Naive thymus-derived CD4-positive, alpha-beta T cell (primary cell): Measurements from ENCODE around the gene RERE. TPM values are rescaled to one million over a fixed set of nuclear protein-coding genes. Genes with fewer than 3 reads are reported as not detected.
A peak's percentile ranks its signal among the peaks of the same experiment; 100 is the strongest.

Source experiments
- ATAC-seq: fragments of 150-1000 bp; cut with Tn5 transposase; 2 replicates; pipeline ENCODE4 v1.10.0; 2021; ENCODE audit warnings: mild to moderate bottlenecking, moderate library complexity
- CTCF ChIA-PET: fragments of 350-600 bp; sonication (Branson Sonifier 250); formaldehyde crosslinking; loops from one replicate; lab custom pipeline; 2021; ENCODE audit warnings: antibody characterized with exemption; lab: Charles Lee
- POLR2A ChIA-PET: fragments of 350-600 bp; sonication (Branson Sonifier 250); formaldehyde crosslinking; loops from one replicate; lab custom pipeline; 2021; ENCODE audit warnings: antibody characterized with exemption, inconsistent platforms; lab: Charles Lee
- DNase-seq, 9 donors: peaks; one replicate each; pipeline versions ENCODE4 v3.0.0 to v3.0.0-alpha.2; 2020 to 2022; ENCODE audit warnings: mixed read lengths in 1 of 9
- H3K27ac ChIP-seq: one replicate; pipeline ENCODE4 v1.7.0; 2013; ENCODE audit warnings: mild to moderate bottlenecking, low read depth, low read length, moderate library complexity
- H3K27me3 ChIP-seq, 2 donors: one replicate each; pipeline ENCODE4 v1.7.0; 2013; ENCODE audit warnings: low read length in 2 of 2, mild to moderate bottlenecking in 2 of 2, moderate library complexity in 2 of 2; ENCODE audit not compliant: control insufficient read depth in 2 of 2, insufficient read depth in 2 of 2
- H3K36me3 ChIP-seq, 3 experiments: 1 replicate in 2 of 3; 2 replicates in 1 of 3; pipeline ENCODE4 v1.7.0; 2013; ENCODE audit warnings: low read length in 3 of 3, mild to moderate bottlenecking in 3 of 3, moderate library complexity in 1 of 3; ENCODE audit not compliant: insufficient read depth in 3 of 3, control insufficient read depth in 2 of 3
- H3K4me1 ChIP-seq, 2 donors: one replicate each; pipeline ENCODE4 v1.7.0; 2013; ENCODE audit warnings: low read length in 2 of 2, mild to moderate bottlenecking in 2 of 2, moderate library complexity in 1 of 2; ENCODE audit not compliant: control insufficient read depth in 2 of 2, insufficient read depth in 2 of 2
- H3K4me3 ChIP-seq: 2 replicates; pipeline ENCODE4 v1.7.0; 2013; ENCODE audit warnings: mild to moderate bottlenecking, low read length
- H3K9me3 ChIP-seq, 3 experiments: 1 replicate in 2 of 3; 2 replicates in 1 of 3; pipeline ENCODE4 v1.7.0; 2013; ENCODE audit warnings: low read length in 3 of 3; ENCODE audit not compliant: control insufficient read depth in 2 of 3
- H3K27ac Mint-ChIP-seq, 9 donors: one replicate each; pipeline ENCODE4 v1.8.0; 2020 to 2022; ENCODE audit warnings: mixed read lengths in 9 of 9, mild to moderate bottlenecking in 8 of 9, moderate library complexity in 5 of 9, inconsistent platforms in 2 of 9
- H3K27me3 Mint-ChIP-seq, 5 donors: one replicate each; pipeline ENCODE4 v1.8.0; 2021 to 2022; ENCODE audit warnings: mixed read lengths in 5 of 5, mild to moderate bottlenecking in 1 of 5
- H3K36me3 Mint-ChIP-seq, 5 donors: one replicate each; pipeline ENCODE4 v1.8.0; 2020 to 2022; ENCODE audit warnings: mixed read lengths in 5 of 5, mild to moderate bottlenecking in 3 of 5, inconsistent platforms in 1 of 5
- H3K4me1 Mint-ChIP-seq, 7 donors: one replicate each; pipeline ENCODE4 v1.8.0; 2020 to 2022; ENCODE audit warnings: mixed read lengths in 7 of 7, mild to moderate bottlenecking in 3 of 7, inconsistent platforms in 1 of 7
- H3K4me3 Mint-ChIP-seq, 10 donors: one replicate each; pipeline ENCODE4 v1.8.0; 2020 to 2022; ENCODE audit warnings: mild to moderate bottlenecking in 10 of 10, mixed read lengths in 10 of 10, moderate library complexity in 6 of 10, inconsistent platforms in 2 of 10
- H3K9me3 Mint-ChIP-seq, 11 donors: one replicate each; pipeline ENCODE4 v1.8.0; 2020 to 2022; ENCODE audit warnings: mixed read lengths in 11 of 11, mild to moderate bottlenecking in 4 of 11, inconsistent platforms in 1 of 11, moderate library complexity in 1 of 11
- intact Hi-C, 2 donors: fragments of 100-400 bp; cut with micrococcal nuclease; formaldehyde crosslinking; loops; one replicate each; pipeline ENCODE4 v1.15.1; 2023
- polyA plus RNA-seq, 2 donors: library from polyadenylated mRNA; unstranded; fragments of 300-500 nt; fragmentation: Illumina TruSeq; gene quantifications; one replicate each; pipeline ENCODE4 v1.2.3, GENCODE V29; 2021
- total RNA-seq, 6 experiments: library from RNA in 5 of 6; stranded (reverse) in 5 of 6; gene quantifications; 1 replicate in 5 of 6; 2 replicates in 1 of 6; pipeline ENCODE4 v1.2.3 and lab custom pipeline; 2021 to 2026

Gene RERE
- total and polyA plus RNA-seq, 7 experiments from 2014 or later = 7.3 to 114 (median 106) TPM

- POLR2A ChIA-PET = interaction anchor here (0.8 to 2.2 kb wide), 5 partner anchors 10 to 469 kb away, joined by 3 to 8 read pairs (median 6); partner anchors contain the start of gene ENO1
- no peaks in the 10 kb centered on the region for H3K27me3 Mint-ChIP-seq
- peaks cover 45 to 88% (median 68%) of the 10 kb centered on the region in 7 donors for H3K4me1 Mint-ChIP-seq
- Histone ChIP-seq H3K36me3 (peaks cover 0 to 13% (median 0%) of the 10 kb centered on the region in 3 experiments), H3K4me1 (peaks cover 25 to 44% of the 10 kb centered on the region in 2 donors), H3K27me3 (no peaks in the 10 kb centered on the region), H3K9me3 (no peaks in the 10 kb centered on the region), H3K27ac (peak overlapping the region; percentile 49), H3K4me3 (no peak overlapping the region)
- H3K36me3 Mint-ChIP-seq = peaks cover 0 to 40% (median 21%) of the 10 kb centered on the region in 5 donors
- H3K4me3 Mint-ChIP-seq = peak overlapping the region in 9 of 10 donors; percentile 3 to 74 (median 68)
- no peak for ATAC-seq
- intact Hi-C loops = loop anchor here (1.0 to 5.0 kb wide), 7 partner anchors 8 to 317 kb away; no protein-coding TSS in a partner anchor
- CTCF ChIA-PET = interaction anchor here (0.6 to 2.6 kb wide), 10 partner anchors 9 to 439 kb away, joined by 3 to 14 read pairs (median 4); no protein-coding TSS in a partner anchor
- H3K27ac Mint-ChIP-seq = peak overlapping the region in 8 of 9 donors; percentile 22 to 90 (median 83)
- H3K9me3 Mint-ChIP-seq = peaks cover 0 to 4% (median 0%) of the 10 kb centered on the region in 11 donors
- DNase-seq = no peak
Observed at GRCh38 chr1:8409606-8410005, 407.8 kb downstream of the RERE start.

- Mint-ChIP-seq H3K4me1 (peaks cover 47 to 87% (median 72%) of the 10 kb centered on the region in 7 donors), H3K9me3 (peaks cover 0 to 4% (median 0%) of the 10 kb centered on the region in 11 donors), H3K27me3 (no peaks in the 10 kb centered on the region), H3K27ac (peak overlapping the region; percentile 22 to 90 (median 81)), H3K36me3 (peaks cover 0 to 43% (median 22%) of the 10 kb centered on the region in 5 donors), H3K4me3 (peak overlapping the region; percentile 38 to 74 (median 68))
- peak overlapping the region; percentile 49 for H3K27ac ChIP-seq
- no peaks in the 10 kb centered on the region for H3K27me3 ChIP-seq
- DNase-seq (peak in 5 of 9 donors; percentile 12 to 45 (median 38)), ATAC-seq (peak; percentile 82)
- no peaks in the 10 kb centered on the region for H3K9me3 ChIP-seq
- intact Hi-C loops = loop anchor here (1.0 to 5.0 kb wide), 7 partner anchors 8 to 317 kb away; no protein-coding TSS in a partner anchor
- ChIA-PET CTCF (interaction anchor here (0.6 to 2.6 kb wide), 10 partner anchors 10 to 440 kb away, joined by 3 to 14 read pairs (median 4); no protein-coding TSS in a partner anchor), POLR2A (interaction anchor here (0.8 to 2.2 kb wide), 5 partner anchors 10 to 469 kb away, joined by 3 to 8 read pairs (median 6); partner anchors contain the start of gene ENO1)
- H3K4me3 ChIP-seq = no peak overlapping the region
- peaks cover 25 to 44% of the 10 kb centered on the region in 2 donors for H3K4me1 ChIP-seq
- peaks cover 0 to 8% (median 0%) of the 10 kb centered on the region in 3 experiments for H3K36me3 ChIP-seq
Observed at GRCh38 chr1:8409106-8409505, 408.3 kb downstream of the RERE start.

GRCh38 chr1:8408151-8408839, 409.1 kb downstream of the RERE start:
- no peak for ATAC-seq

GRCh38 chr1:8407652-8408051, 409.8 kb downstream of the RERE start:
- H3K27me3 Mint-ChIP-seq = no peaks in the 10 kb centered on the region
- intact Hi-C loops = loop anchor here (1.0 to 5.0 kb wide), 3 partner anchors 10 to 265 kb away; no protein-coding TSS in a partner anchor
- H3K9me3 Mint-ChIP-seq = peaks cover 0 to 4% (median 0%) of the 10 kb centered on the region in 11 donors
- H3K4me3 ChIP-seq = no peak overlapping the region
- H3K36me3 ChIP-seq = peaks cover 0 to 5% (median 0%) of the 10 kb centered on the region in 3 experiments
- no peaks in the 10 kb centered on the region for H3K27me3 ChIP-seq
- peaks cover 25 to 44% of the 10 kb centered on the region in 2 donors for H3K4me1 ChIP-seq
- no peak overlapping the region for H3K27ac ChIP-seq
- H3K36me3 Mint-ChIP-seq = peaks cover 0 to 42% (median 22%) of the 10 kb centered on the region in 5 donors
- peak in 3 of 9 donors; percentile 23 to 43 (median 36) for DNase-seq
- H3K27ac Mint-ChIP-seq = peak overlapping the region in 8 of 9 donors; percentile 60 to 90 (median 83)
- POLR2A ChIA-PET = interaction anchor here (1.1 to 1.6 kb wide), 3 partner anchors 12 to 61 kb away, joined by 3 to 4 read pairs (median 4); no protein-coding TSS in a partner anchor
- H3K4me1 Mint-ChIP-seq = peaks cover 47 to 82% (median 67%) of the 10 kb centered on the region in 7 donors
- ATAC-seq = peak; percentile 67
- peak overlapping the region in 9 of 10 donors; percentile 51 to 74 (median 67) for H3K4me3 Mint-ChIP-seq
- no peaks in the 10 kb centered on the region for H3K9me3 ChIP-seq
- CTCF ChIA-PET = interaction anchor here (0.7 to 2.6 kb wide), 10 partner anchors 11 to 458 kb away, joined by 3 to 13 read pairs (median 4); no protein-coding TSS in a partner anchor

More at GRCh38 chr1:8408151-8408839, 409.1 kb downstream of the RERE start:
- ChIA-PET POLR2A (interaction anchor here (1.1 to 2.2 kb wide), 5 partner anchors 11 to 60 kb away, joined by 3 to 6 read pairs (median 4); no protein-coding TSS in a partner anchor), CTCF (interaction anchor here (0.7 to 2.6 kb wide), 12 partner anchors 11 to 459 kb away, joined by 3 to 13 read pairs (median 4); no protein-coding TSS in a partner anchor)
- peak overlapping the region in 9 of 10 donors; percentile 57 to 74 (median 68) for H3K4me3 Mint-ChIP-seq
- peaks cover 25 to 44% of the 10 kb centered on the region in 2 donors for H3K4me1 ChIP-seq
- H3K4me1 Mint-ChIP-seq = peaks cover 47 to 87% (median 72%) of the 10 kb centered on the region in 7 donors
- peak overlapping the region in 8 of 9 donors; percentile 60 to 90 (median 83) for H3K27ac Mint-ChIP-seq
- H3K4me3 ChIP-seq = no peak overlapping the region
- DNase-seq = no peak
- no peaks in the 10 kb centered on the region for H3K27me3 Mint-ChIP-seq
- H3K27ac ChIP-seq = peak overlapping the region; percentile 49
- peaks cover 0 to 4% (median 0%) of the 10 kb centered on the region in 11 donors for H3K9me3 Mint-ChIP-seq
- no peaks in the 10 kb centered on the region for H3K9me3 ChIP-seq
- no peaks in the 10 kb centered on the region for H3K27me3 ChIP-seq
- H3K36me3 Mint-ChIP-seq = peaks cover 0 to 43% (median 22%) of the 10 kb centered on the region in 5 donors
- H3K36me3 ChIP-seq = peaks cover 0 to 7% (median 0%) of the 10 kb centered on the region in 3 experiments
- intact Hi-C loops = loop anchor here (2.0 to 5.0 kb wide), 2 partner anchors 15 to 264 kb away; no protein-coding TSS in a partner anchor

GRCh38 chr1:8406960-8407359, 410.5 kb downstream of the RERE start:
- Histone ChIP-seq H3K27ac (no peak overlapping the region), H3K36me3 (peaks cover 0 to 9% (median 0%) of the 10 kb centered on the region in 3 experiments), H3K4me1 (peaks cover 25 to 44% of the 10 kb centered on the region in 2 donors), H3K27me3 (no peaks in the 10 kb centered on the region), H3K4me3 (no peak overlapping the region), H3K9me3 (no peaks in the 10 kb centered on the region)
- H3K4me3 Mint-ChIP-seq = peak overlapping the region in 3 of 10 donors; percentile 14 to 72 (median 14)
- H3K27me3 Mint-ChIP-seq = no peaks in the 10 kb centered on the region
- intact Hi-C loops = loop anchor here in 1 of 2 donors (1.0 to 5.0 kb wide), 2 partner anchors 10 to 265 kb away; no protein-coding TSS in a partner anchor
- H3K4me1 Mint-ChIP-seq = peaks cover 42 to 80% (median 60%) of the 10 kb centered on the region in 7 donors
- H3K27ac Mint-ChIP-seq = peak overlapping the region in 6 of 9 donors; percentile 28 to 76 (median 64)
- H3K36me3 Mint-ChIP-seq = peaks cover 0 to 44% (median 25%) of the 10 kb centered on the region in 5 donors
- POLR2A ChIA-PET = interaction anchor here (0.8 to 1.6 kb wide), 4 partner anchors 13 to 131 kb away, joined by 3 to 4 read pairs (median 4); no protein-coding TSS in a partner anchor
- DNase-seq = no peak
- ATAC-seq = no peak
- CTCF ChIA-PET = interaction anchor here (0.7 to 1.5 kb wide), 5 partner anchors 10 to 458 kb away, joined by 3 to 5 read pairs (median 4); no protein-coding TSS in a partner anchor
- peaks cover 0 to 4% (median 0%) of the 10 kb centered on the region in 11 donors for H3K9me3 Mint-ChIP-seq
